Vagina (tissue), 2 donors: ENCODE data around the gene APLP2.

Experiments
- CTCF ChIP-seq, 3 experiments: fragments of 450-650 bp in 2 of 3; fragments of 200-600 bp in 1 of 3; sonication (generic) in 1 of 3; IDR thresholded peaks; one replicate each; pipeline ENCODE4 v1.5.1; 2017 to 2019; ENCODE audit warnings: antibody characterized with exemption in 3 of 3, mild to moderate bottlenecking in 2 of 3, moderate library complexity in 2 of 3
- POLR2AphosphoS5 ChIP-seq, 2 donors: sonication (generic); formaldehyde crosslinking; IDR thresholded peaks; one replicate each; pipeline ENCODE4 v1.9.0; 2017; ENCODE audit warnings: antibody characterized with exemption in 2 of 2, mild to moderate bottlenecking in 2 of 2, low read depth in 1 of 2; ENCODE audit not compliant: insufficient read depth in 1 of 2

- no peak for TF ChIP-seq CTCF (IDR thresholded peaks at IDR 0.05)
- TF ChIP-seq POLR2AphosphoS5 (IDR thresholded peaks at IDR 0.05; ENCODE audit: insufficient read depth in 1 of 2, low read depth in 1 of 2): no peak
These were observed 56.8 kb downstream of the APLP2 start for GRCh38 chr11:130126516-130126915.
